K562 (cell line): Measurements from ENCODE around the gene CDC14B.

Experiments
- BHLHE40 ChIP-seq: IDR thresholded peaks from 2 replicates; pipeline ENCODE4 v1.6.1; 2011; ENCODE audit warnings: low read length, improper control_type of control experiment
- ERF ChIP-seq: fragments of 450-650 bp; formaldehyde crosslinking; IDR thresholded peaks from 2 replicates; pipeline ENCODE4 v1.4.0; 2020; ENCODE audit warnings: mild to moderate bottlenecking, mixed read lengths
- MEF2A ChIP-seq: IDR thresholded peaks from 2 replicates; pipeline ENCODE4 v1.6.1; 2011; ENCODE audit warnings: low read depth, mild to moderate bottlenecking, low read length, moderate library complexity; ENCODE audit not compliant: control insufficient read depth
- NFXL1 ChIP-seq: fragments of 450-650 bp; formaldehyde crosslinking; IDR thresholded peaks from 2 replicates; pipeline ENCODE4 v1.4.0; 2021; ENCODE audit warnings: mild to moderate bottlenecking
- RBM22 ChIP-seq: fragments of 200-400 bp; formaldehyde crosslinking; IDR thresholded peaks from 2 replicates; pipeline ENCODE4 v1.6.1; 2018; ENCODE audit warnings: low read length, low read depth; ENCODE audit not compliant: poor library complexity, severe bottlenecking
- TCF7L2 ChIP-seq: fragments of 150-350 bp; IDR thresholded peaks from 2 replicates; pipeline ENCODE4 v1.6.1; 2016; ENCODE audit warnings: low read depth, mild to moderate bottlenecking, low read length, moderate library complexity
- ZNF274 ChIP-seq: IDR thresholded peaks from 2 replicates; pipeline ENCODE4 v1.6.1; 2011; ENCODE audit warnings: low read depth, mild to moderate bottlenecking, low read length, moderate library complexity, borderline replicate concordance
- ZNF3 ChIP-seq: fragments of 250-450 bp; sonication (Bioruptor Pico); IDR thresholded peaks from 2 replicates; pipeline ENCODE4 v1.5.0; 2021; ENCODE audit warnings: mild to moderate bottlenecking, moderate library complexity
- TF ChIP-seq, protein P1 (sequence below), 3 experiments: IDR thresholded peaks in 2 of 3; conservative IDR thresholded peaks in 1 of 3; 2 replicates each; pipeline ENCODE4 v1.5.1; 2011 to 2012; ENCODE audit warnings: low read length in 3 of 3, mild to moderate bottlenecking in 3 of 3, control low read depth in 2 of 3, improper control_type of control experiment in 1 of 3, inconsistent platforms in 1 of 3, low read depth in 1 of 3, mixed read lengths in 1 of 3, moderate library complexity in 1 of 3; ENCODE audit not compliant: insufficient read depth in 2 of 3

DNA sequence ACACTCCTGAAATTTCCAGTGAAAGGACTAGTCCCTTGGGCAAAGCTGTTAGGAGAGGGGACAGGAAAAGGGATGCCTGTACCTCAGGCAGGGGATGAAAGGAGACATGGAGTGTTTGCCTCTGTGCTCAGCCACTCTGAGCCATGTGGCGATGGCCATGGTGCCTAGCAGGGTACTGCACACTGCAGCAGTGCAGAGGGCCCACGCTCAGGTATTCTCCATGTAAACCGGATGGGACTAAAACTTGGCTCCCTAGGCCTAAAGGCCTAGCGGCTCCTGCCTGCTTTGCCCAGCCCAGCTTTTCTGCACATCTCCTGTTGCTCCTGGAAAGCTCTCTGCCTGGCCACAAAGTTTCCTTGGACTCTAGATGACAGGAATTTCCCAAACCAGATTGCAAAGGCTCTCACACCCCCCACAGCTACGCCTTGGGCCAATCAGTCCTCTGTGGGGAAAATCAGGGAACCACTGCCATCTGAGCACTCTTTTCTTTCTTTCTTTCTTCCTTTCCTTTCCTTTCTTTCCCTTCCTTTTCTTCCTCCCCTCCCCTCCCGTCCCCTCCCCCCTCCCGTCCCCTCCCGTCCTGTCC lies 125.3 kb downstream of the CDC14B start:
- TF ChIP-seq TCF7L2 = no peak
- TF ChIP-seq, protein P1, sequence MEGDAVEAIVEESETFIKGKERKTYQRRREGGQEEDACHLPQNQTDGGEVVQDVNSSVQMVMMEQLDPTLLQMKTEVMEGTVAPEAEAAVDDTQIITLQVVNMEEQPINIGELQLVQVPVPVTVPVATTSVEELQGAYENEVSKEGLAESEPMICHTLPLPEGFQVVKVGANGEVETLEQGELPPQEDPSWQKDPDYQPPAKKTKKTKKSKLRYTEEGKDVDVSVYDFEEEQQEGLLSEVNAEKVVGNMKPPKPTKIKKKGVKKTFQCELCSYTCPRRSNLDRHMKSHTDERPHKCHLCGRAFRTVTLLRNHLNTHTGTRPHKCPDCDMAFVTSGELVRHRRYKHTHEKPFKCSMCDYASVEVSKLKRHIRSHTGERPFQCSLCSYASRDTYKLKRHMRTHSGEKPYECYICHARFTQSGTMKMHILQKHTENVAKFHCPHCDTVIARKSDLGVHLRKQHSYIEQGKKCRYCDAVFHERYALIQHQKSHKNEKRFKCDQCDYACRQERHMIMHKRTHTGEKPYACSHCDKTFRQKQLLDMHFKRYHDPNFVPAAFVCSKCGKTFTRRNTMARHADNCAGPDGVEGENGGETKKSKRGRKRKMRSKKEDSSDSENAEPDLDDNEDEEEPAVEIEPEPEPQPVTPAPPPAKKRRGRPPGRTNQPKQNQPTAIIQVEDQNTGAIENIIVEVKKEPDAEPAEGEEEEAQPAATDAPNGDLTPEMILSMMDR (IDR thresholded peaks at IDR 0.05 in 2 of 3, conservative IDR thresholded peaks at IDR 0.05 in 1 of 3; ENCODE audit: insufficient read depth in 2 of 3, low read depth in 1 of 3, low read length in 3 of 3) = no peak
- no peak for TF ChIP-seq BHLHE40
- TF ChIP-seq ZNF274 = no peak
- no peak for TF ChIP-seq NFXL1 (CRISPR knock-in tag)
- no peak for TF ChIP-seq ZNF3 (CRISPR knock-in tag)
- no peak for TF ChIP-seq ERF
- TF ChIP-seq RBM22 = no peak
- TF ChIP-seq MEF2A = no peak
